GM10847 (cell line): ENCODE measurements around the gene FBXW11.

Experiments
- POLR2A ChIP-seq: IDR thresholded peaks from 2 replicates; pipeline ENCODE4 v1.6.1; 2011; ENCODE audit not compliant: insufficient read length; ENCODE audit errors: extremely low read depth

The FBXW11 gene

GRCh38 chr5:171946000-171946781 lies 60.2 kb downstream of the FBXW11 start:
- TF ChIP-seq POLR2A: no peak

DNA sequence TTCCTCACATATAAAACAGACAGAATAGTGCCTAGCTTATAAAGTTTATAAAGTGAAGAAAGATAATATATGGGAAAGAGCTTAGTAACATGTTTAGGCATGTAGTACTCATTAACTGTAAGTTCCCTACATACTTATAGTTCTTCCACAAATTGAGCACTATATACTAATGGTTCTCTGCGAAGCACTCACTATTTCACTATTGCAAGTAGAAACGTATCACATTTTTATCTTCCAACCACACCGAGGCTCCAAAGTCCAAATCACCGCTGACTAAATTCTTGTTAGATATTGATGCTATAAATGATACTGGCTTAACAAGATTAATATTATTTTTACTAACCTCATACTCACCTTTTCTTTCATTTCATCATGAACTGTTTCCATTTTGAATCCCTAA lies 61.0 kb downstream of the FBXW11 start:
- no peak for TF ChIP-seq POLR2A

DNA sequence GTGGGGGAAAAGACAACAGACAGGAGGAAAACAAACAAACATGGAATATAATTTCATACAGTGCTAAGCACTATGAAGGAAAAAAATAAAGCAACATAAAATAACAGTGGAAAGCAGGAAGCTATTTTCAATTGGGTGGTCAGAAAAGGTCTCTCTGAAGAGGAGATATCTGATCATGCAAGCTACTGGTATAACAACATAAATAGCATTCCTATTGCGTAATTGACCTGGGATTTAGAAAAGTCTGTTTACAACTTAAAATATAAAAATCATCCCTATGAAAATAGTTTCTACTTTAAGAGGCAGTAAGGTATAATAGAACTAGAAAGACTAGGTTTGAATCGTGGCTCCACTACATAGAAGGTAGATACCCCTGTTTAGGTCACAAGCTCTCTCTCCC lies 61.4 kb downstream of the FBXW11 start:
- TF ChIP-seq POLR2A: no peak

DNA sequence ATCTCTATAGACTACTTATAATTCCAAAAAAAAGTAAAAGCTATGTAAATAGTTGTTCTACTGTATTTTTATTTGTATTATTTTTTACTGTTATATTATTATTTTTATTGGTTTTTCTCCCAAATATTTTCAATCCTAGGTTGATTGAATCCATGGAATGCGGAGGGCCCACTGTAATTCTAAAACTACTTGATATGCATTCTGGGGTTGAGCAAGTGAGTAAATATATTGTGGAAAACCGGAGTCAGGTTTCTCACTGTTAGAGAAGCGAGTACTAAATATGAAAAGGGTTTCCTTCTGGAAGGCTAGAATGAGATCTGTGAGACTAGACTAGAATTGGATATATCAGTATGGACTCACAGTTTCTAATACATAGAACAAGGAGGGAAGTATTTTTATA lies 66.5 kb downstream of the FBXW11 start:
- TF ChIP-seq POLR2A: no peak

GRCh38 chr5:171938358-171938757 lies 68.1 kb downstream of the FBXW11 start:
- no peak for TF ChIP-seq POLR2A

GRCh38 chr5:171937351-171937750 lies 69.1 kb downstream of the FBXW11 start:
- no peak for TF ChIP-seq POLR2A

GRCh38 chr5:171934586-171934985 lies 71.9 kb downstream of the FBXW11 start:
- TF ChIP-seq POLR2A: no peak

- no peak for TF ChIP-seq POLR2A
Measured at GRCh38 chr5:171931163-171931562, 75.3 kb downstream of the FBXW11 start.

- TF ChIP-seq POLR2A: no peak
Measured at GRCh38 chr5:171927345-171927941, 79.0 kb downstream of the FBXW11 start.

GRCh38 chr5:171926311-171926710 lies 80.1 kb downstream of the FBXW11 start:
- no peak for TF ChIP-seq POLR2A

DNA sequence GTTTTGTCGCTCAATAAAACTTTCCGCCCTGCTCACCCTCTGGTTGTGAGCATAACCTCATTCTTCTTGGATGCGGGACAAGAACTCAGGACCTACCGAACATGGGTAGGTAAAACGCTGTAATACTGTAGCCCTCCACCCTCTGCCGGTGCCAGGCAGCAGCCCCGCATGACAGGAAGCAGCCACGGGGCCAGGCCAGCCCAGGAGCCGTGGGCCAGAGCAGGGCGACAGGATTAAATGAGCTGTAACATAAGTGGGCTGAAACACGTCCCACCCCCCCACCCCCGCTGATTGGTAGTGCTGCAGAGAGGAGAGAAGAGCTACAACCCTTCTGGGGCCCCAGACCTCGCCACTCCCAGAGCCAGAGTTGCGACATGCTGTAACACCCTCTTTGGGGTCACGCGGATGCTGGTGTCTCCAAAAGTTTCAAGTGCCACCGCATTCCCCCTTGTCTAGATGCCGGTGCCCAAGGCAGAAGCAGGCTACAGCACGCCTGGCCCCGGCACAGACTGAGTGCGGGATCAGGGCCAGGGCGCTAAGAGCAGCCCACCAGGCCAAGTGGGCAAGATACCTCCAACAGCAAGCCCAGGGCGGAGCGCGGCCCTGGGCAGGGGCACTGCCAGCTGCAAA lies 81.8 kb downstream of the FBXW11 start:
- no peak for TF ChIP-seq POLR2A

GRCh38 chr5:171920765-171921391 lies 85.6 kb downstream of the FBXW11 start:
- no peak for TF ChIP-seq POLR2A

DNA sequence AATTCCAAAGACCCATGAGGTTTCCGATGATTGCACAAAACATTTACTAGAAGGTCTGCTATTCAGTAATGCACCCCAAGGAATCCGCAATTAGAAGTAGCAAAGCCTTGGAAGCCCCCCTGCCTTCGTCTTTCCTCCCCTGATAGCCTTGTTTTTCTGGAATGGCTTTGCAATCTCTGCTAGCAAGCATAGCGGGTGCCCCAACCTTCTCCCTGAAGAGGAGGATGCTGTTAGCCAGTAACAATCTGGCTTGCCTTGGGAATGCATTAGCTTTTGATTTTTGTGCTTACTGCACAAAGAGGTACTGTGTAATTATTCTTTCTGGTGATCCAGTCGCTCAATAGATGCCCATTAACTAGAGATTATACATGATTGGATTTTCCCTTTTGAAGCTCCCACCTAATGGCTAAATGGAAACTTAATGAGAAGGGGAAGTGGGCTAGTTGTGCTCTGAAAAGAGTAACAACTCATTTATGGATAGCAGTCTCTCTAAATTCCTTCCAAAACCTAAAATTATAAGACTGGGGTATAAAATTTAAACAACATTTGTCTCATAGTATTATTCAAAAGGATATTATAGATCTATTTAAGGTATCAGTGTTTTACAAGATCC lies 91.6 kb downstream of the FBXW11 start:
- TF ChIP-seq POLR2A: no peak

- TF ChIP-seq POLR2A: no peak
Measured at GRCh38 chr5:171913987-171914273, 92.5 kb downstream of the FBXW11 start.

- no peak for TF ChIP-seq POLR2A
Measured at GRCh38 chr5:171911152-171911551, 95.3 kb downstream of the FBXW11 start.

DNA sequence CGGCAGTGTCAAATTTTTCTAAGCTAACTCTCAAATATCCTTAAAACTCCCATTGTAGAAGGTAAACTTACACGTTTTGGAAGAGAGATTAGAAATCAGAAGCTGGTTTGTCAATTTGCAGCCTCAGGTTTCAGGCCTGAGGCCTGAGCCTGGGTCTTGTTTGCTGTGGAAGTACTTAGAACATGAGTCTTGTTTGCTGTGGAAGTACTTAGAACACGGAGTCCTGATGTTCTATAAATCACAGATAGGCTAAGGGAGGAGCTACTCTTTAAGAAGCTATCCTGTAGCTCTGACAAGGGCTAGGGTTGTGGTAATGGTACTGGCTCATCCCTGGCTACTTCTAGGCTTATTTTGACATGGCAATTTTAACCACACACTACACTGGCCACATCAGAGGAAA lies 97.8 kb downstream of the FBXW11 start:
- TF ChIP-seq POLR2A: no peak
